ENCODE data around the gene ACAT2.

GRCh38 chr6:159826004-159826403, 64.2 kb downstream of the ACAT2 start:
- no peak for TF ChIP-seq ZFP3 (CRISPR knock-in tag; IDR thresholded peaks at IDR 0.05)
- no peak for TF ChIP-seq TOX (CRISPR knock-in tag; IDR thresholded peaks at IDR 0.05; ENCODE audit: borderline replicate concordance)
- no peak for TF ChIP-seq SNAI2 (CRISPR knock-in tag; IDR thresholded peaks at IDR 0.05)
- TF ChIP-seq ARNTL (CRISPR knock-in tag; IDR thresholded peaks at IDR 0.05; ENCODE audit: borderline replicate concordance, low read depth) = no peak
